HEK293T (cell line): Measurements from ENCODE around the gene ADAMTS17.

Experiments
- BHLHE40 ChIP-seq: fragments of 450-650 bp; IDR thresholded peaks from 2 replicates; pipeline ENCODE4 v1.6.1; 2016; ENCODE audit warnings: mild to moderate bottlenecking, moderate library complexity, borderline replicate concordance
- ELF4 ChIP-seq: fragments of 450-650 bp; IDR thresholded peaks from 2 replicates; pipeline ENCODE4 v1.6.1; 2017; ENCODE audit warnings: antibody characterized with exemption
- FOXA1 ChIP-seq: fragments of 450-650 bp; IDR thresholded peaks from 2 replicates; pipeline ENCODE4 v1.6.1; 2016; ENCODE audit warnings: mild to moderate bottlenecking
- FOXM1 ChIP-seq: fragments of 450-650 bp; IDR thresholded peaks from 2 replicates; pipeline ENCODE4 v1.6.1; 2017; ENCODE audit warnings: mild to moderate bottlenecking, borderline replicate concordance
- L3MBTL2 ChIP-seq: fragments of 450-650 bp; conservative IDR thresholded peaks from 2 replicates; pipeline ENCODE4 v1.6.1; 2016; ENCODE audit warnings: mild to moderate bottlenecking
- TARDBP ChIP-seq: fragments of 450-650 bp; IDR thresholded peaks from 2 replicates; pipeline ENCODE4 v1.6.1; 2016
- ZNF384 ChIP-seq: fragments of 450-650 bp; IDR thresholded peaks from 2 replicates; pipeline ENCODE4 v1.6.1; 2016

DNA sequence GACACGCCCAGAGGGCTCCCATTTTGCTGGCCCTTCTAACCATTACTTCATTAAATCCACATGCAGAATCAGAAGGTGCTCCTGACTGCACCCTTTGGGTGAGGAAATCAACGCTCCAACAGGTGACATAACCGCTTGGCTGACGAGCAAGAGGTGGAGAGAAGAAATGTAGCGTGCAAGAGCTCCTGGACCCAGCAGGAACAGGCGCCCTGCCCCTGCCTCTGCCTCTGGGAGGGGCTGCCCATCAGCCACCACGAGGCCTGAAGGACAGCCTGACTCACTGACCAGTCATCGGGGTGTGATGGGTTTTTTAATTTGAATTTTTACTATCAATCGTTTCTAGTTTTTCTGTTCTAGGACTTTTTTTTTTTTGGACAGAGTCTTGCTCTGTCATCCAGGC lies 218.2 kb downstream of the ADAMTS17 start:
- TF ChIP-seq ZNF384 = no peak
- no peak for TF ChIP-seq BHLHE40
- no peak for TF ChIP-seq ELF4
- no peak for TF ChIP-seq L3MBTL2
- TF ChIP-seq FOXM1 = no peak
- no peak for TF ChIP-seq TARDBP
- no peak for TF ChIP-seq FOXA1
